ENCODE results near the gene GRPR. TPM values are rescaled to one million over a fixed set of nuclear protein-coding genes. Genes with fewer than 3 reads are reported as not detected.

The GRPR gene
- total RNA-seq, 1 donor from 2014 or later, result 3.0 TPM

DNA sequence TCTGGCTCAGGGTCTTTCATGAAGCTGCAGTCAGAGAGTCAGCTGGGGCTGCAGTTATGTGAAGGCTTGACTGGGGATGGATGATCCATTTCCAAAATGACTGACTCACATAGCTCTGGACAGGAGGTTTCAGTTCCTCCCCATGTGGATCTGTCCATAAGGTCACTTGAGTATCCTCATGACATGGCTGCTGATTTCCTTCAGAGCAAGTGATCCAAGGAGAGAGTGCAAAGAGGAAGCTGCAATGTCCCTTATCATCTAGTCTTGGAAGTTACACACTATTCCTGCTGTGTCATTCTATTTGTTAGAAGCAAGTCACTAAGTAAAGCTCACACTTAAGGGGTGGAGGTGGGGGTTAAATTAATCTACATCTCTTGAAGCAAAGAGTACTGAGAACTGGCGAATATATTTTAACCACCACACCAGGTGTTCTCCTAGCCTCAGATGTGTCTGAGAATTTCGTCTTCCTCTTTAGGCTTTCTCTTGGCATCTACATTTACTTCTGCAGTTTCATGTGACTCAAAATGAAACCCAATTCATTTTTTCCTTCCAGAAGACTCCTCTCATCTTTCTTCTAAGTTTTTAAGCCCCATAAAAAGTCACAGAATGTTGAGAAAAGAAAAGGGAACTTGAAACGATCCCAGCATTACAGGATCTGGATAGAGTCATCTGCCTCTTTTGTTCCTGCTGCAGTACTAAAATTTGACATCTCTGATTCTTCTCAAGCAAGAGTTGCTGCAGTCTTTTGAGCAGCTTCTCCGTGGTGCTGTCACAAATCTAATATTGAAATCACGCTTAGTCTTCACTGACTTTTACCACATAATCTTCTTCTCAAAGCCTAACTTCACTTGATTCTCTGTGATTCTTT is 3.8 kb upstream of the GRPR start:
- Mint-ChIP-seq H3K27ac (ENCODE audit: unreplicated experiment) (no peak overlapping the region), H3K4me1 (ENCODE audit: low read depth, unreplicated experiment) (peaks cover 3% of the 10 kb centered on the region), H3K27me3 (ENCODE audit: low read depth, unreplicated experiment) (no peaks in the 10 kb centered on the region), H3K9me3 (ENCODE audit: unreplicated experiment) (peaks cover 6% of the 10 kb centered on the region), H3K36me3 (ENCODE audit: low read depth, unreplicated experiment) (no peaks in the 10 kb centered on the region), H3K4me3 (ENCODE audit: unreplicated experiment) (no peak overlapping the region)
- DNase-seq (ENCODE audit: low read depth) (no peak), FAIRE-seq (peak; percentile 96)
- H2AFZ ChIP-seq (ENCODE audit: low read depth, low read length), result no peak overlapping the region
- H3K4me2 ChIP-seq (ENCODE audit: low read length), result no peak overlapping the region
- peaks cover 2% of the 10 kb centered on the region for H3K9me3 ChIP-seq (ENCODE audit: insufficient read depth, low read depth, low read length)
- no peak overlapping the region for H3K9ac ChIP-seq (ENCODE audit: low read length)
- no peak overlapping the region for H3K27ac ChIP-seq (ENCODE audit: low read depth, low read length)
- H3K4me3 ChIP-seq (ENCODE audit: insufficient read depth, low read depth, low read length), result no peak overlapping the region
- no peaks in the 10 kb centered on the region for H3K4me1 ChIP-seq (ENCODE audit: insufficient read depth, low read length)
- H3K79me2 ChIP-seq (ENCODE audit: insufficient read depth, low read length), result no peaks in the 10 kb centered on the region
- no peaks in the 10 kb centered on the region for H3K36me3 ChIP-seq (ENCODE audit: insufficient read depth, low read length)
- no peak for TF ChIP-seq EZH2 (IDR thresholded peaks at IDR 0.05; ENCODE audit: insufficient read depth, low read length)
- TF ChIP-seq, protein P1, sequence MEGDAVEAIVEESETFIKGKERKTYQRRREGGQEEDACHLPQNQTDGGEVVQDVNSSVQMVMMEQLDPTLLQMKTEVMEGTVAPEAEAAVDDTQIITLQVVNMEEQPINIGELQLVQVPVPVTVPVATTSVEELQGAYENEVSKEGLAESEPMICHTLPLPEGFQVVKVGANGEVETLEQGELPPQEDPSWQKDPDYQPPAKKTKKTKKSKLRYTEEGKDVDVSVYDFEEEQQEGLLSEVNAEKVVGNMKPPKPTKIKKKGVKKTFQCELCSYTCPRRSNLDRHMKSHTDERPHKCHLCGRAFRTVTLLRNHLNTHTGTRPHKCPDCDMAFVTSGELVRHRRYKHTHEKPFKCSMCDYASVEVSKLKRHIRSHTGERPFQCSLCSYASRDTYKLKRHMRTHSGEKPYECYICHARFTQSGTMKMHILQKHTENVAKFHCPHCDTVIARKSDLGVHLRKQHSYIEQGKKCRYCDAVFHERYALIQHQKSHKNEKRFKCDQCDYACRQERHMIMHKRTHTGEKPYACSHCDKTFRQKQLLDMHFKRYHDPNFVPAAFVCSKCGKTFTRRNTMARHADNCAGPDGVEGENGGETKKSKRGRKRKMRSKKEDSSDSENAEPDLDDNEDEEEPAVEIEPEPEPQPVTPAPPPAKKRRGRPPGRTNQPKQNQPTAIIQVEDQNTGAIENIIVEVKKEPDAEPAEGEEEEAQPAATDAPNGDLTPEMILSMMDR (IDR thresholded peaks at IDR 0.05; ENCODE audit: insufficient read depth, low read depth, low read length), result no peak
- no peaks in the 10 kb centered on the region for H4K20me1 ChIP-seq (ENCODE audit: insufficient read depth, low read length)
- H3K27me3 ChIP-seq (ENCODE audit: insufficient read depth, low read length), result peaks cover 2% of the 10 kb centered on the region

DNA sequence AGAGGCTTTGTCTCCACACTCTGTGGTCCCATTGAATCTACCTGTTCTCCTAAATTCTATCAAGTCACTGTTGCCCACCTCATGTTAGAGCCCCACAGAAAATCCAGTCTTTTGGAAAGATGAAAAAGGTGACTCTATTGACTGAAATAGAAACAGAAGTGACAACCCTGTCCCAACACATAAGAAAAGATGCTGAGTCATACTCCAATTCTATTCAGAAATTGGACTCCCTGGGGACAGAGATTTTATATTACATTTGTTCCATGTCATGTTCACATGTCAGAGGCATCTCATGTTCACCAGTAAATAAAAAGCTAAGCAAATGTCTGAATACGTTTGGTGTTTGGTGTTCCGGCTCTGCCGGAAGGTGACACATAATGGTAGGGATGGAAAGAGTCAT is 2.9 kb upstream of the GRPR start:
- Histone ChIP-seq H3K9me3 (ENCODE audit: insufficient read depth, low read depth, low read length) (peaks cover 2% of the 10 kb centered on the region), H3K4me3 (ENCODE audit: insufficient read depth, low read depth, low read length) (no peak overlapping the region), H4K20me1 (ENCODE audit: insufficient read depth, low read length) (no peaks in the 10 kb centered on the region), H2AFZ (ENCODE audit: low read depth, low read length) (no peak overlapping the region), H3K27me3 (ENCODE audit: insufficient read depth, low read length) (peaks cover 2% of the 10 kb centered on the region), H3K4me2 (ENCODE audit: low read length) (no peak overlapping the region), H3K27ac (ENCODE audit: low read depth, low read length) (no peak overlapping the region), H3K79me2 (ENCODE audit: insufficient read depth, low read length) (no peaks in the 10 kb centered on the region), H3K36me3 (ENCODE audit: insufficient read depth, low read length) (no peaks in the 10 kb centered on the region), H3K4me1 (ENCODE audit: insufficient read depth, low read length) (no peaks in the 10 kb centered on the region), H3K9ac (ENCODE audit: low read length) (no peak overlapping the region)
- FAIRE-seq (no peak), DNase-seq (ENCODE audit: low read depth) (no peak)
- peaks cover 6% of the 10 kb centered on the region for H3K9me3 Mint-ChIP-seq (ENCODE audit: unreplicated experiment)
- H3K4me1 Mint-ChIP-seq (ENCODE audit: low read depth, unreplicated experiment), result no peaks in the 10 kb centered on the region
- H3K36me3 Mint-ChIP-seq (ENCODE audit: low read depth, unreplicated experiment), result no peaks in the 10 kb centered on the region
- no peaks in the 10 kb centered on the region for H3K27me3 Mint-ChIP-seq (ENCODE audit: low read depth, unreplicated experiment)
- TF ChIP-seq EZH2 (IDR thresholded peaks at IDR 0.05; ENCODE audit: insufficient read depth, low read length), result no peak
- TF ChIP-seq, protein P1 (IDR thresholded peaks at IDR 0.05; ENCODE audit: insufficient read depth, low read depth, low read length), result no peak
- no peak overlapping the region for H3K27ac Mint-ChIP-seq (ENCODE audit: unreplicated experiment)
- no peak overlapping the region for H3K4me3 Mint-ChIP-seq (ENCODE audit: unreplicated experiment)

DNA sequence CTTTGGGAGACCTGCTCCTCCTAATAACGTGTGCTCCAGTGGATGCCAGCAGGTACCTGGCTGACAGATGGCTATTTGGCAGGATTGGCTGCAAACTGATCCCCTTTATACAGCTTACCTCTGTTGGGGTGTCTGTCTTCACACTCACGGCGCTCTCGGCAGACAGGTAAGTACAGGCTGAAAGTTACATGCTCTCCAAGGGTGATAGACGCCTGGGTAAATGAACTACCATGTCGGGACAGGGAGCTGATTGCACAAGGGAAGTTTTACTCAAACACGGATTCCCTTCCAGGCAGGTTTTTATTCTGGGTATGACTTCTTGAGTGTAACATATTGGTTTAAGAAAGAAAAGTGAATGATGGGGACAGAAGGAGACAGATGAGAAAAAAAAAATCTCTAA is 836 bp downstream of the GRPR start:
- Histone ChIP-seq H3K79me2 (ENCODE audit: insufficient read depth, low read length) (no peaks in the 10 kb centered on the region), H3K36me3 (ENCODE audit: insufficient read depth, low read length) (no peaks in the 10 kb centered on the region), H3K27ac (ENCODE audit: low read depth, low read length) (no peak overlapping the region), H2AFZ (ENCODE audit: low read depth, low read length) (peak overlapping the region; percentile 18), H3K9ac (ENCODE audit: low read length) (no peak overlapping the region), H3K4me1 (ENCODE audit: insufficient read depth, low read length) (no peaks in the 10 kb centered on the region), H3K4me3 (ENCODE audit: insufficient read depth, low read depth, low read length) (no peak overlapping the region), H3K27me3 (ENCODE audit: insufficient read depth, low read length) (no peaks in the 10 kb centered on the region), H3K4me2 (ENCODE audit: low read length) (peak overlapping the region; percentile 72), H4K20me1 (ENCODE audit: insufficient read depth, low read length) (no peaks in the 10 kb centered on the region), H3K9me3 (ENCODE audit: insufficient read depth, low read depth, low read length) (peaks cover 2% of the 10 kb centered on the region)
- DNase-seq (ENCODE audit: low read depth), result no peak
- peak; percentile 55 for FAIRE-seq
- H3K27me3 Mint-ChIP-seq (ENCODE audit: low read depth, unreplicated experiment), result no peaks in the 10 kb centered on the region
- H3K4me1 Mint-ChIP-seq (ENCODE audit: low read depth, unreplicated experiment), result peaks cover under 1% of the 10 kb centered on the region
- H3K27ac Mint-ChIP-seq (ENCODE audit: unreplicated experiment), result no peak overlapping the region
- no peaks in the 10 kb centered on the region for H3K36me3 Mint-ChIP-seq (ENCODE audit: low read depth, unreplicated experiment)
- peaks cover 2% of the 10 kb centered on the region for H3K9me3 Mint-ChIP-seq (ENCODE audit: unreplicated experiment)
- TF ChIP-seq, protein P1 (IDR thresholded peaks at IDR 0.05; ENCODE audit: insufficient read depth, low read depth, low read length), result no peak
- TF ChIP-seq EZH2 (IDR thresholded peaks at IDR 0.05; ENCODE audit: insufficient read depth, low read length), result no peak
- no peak overlapping the region for H3K4me3 Mint-ChIP-seq (ENCODE audit: unreplicated experiment)
